GM21825 (cell line): ENCODE data around the gene SPEM1.
A peak's percentile ranks its signal among the peaks of the same experiment; 100 is the strongest.

ENCODE experiments used
- ATAC-seq: cut with Tn5 transposase; IDR thresholded peaks from one replicate; pipeline ENCODE4 v1.9.1; 2021; ENCODE audit warnings: mild to moderate bottlenecking, moderate library complexity; ENCODE audit not compliant: unreplicated experiment

SPEM1 gene

DNA sequence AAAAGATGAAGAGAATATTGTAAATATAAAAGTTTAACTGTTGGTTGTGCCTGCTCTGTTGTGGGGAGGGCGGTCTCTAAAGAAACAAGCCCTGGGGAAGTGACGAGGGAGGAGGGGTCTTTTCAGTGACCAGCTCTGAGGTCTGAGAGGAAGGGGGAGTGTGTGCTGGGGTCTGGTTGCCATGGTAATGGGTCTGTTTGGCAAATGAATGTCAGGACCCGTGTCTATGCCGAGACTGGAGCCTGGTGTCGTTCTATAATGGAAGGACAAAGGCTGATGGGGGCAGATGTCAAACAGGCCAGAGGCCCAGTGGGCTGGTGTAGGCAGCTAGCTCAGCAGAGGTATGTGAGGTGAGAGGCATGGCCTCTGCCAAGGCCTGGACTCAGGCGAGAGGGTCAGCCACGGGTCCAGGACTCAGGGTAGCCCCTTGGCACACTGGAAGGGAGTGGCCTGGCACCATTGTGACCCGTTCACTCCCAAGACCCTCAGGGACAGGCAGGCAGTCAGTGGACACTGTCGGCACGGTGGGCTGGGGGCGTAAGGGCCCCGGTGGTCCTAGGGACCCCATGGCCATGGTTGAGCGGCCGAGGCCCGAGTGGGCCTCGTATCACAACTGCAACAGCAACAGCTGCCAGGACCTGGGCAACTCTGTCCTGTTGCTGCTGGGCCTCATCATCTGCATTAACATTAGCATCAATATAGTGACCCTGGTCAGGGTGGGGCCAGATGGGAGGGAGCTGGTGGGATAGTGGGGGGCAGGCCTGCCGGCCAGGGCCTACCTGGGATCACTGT, at the start of gene SPEM1:
Gene SPEM1, plus strand, starts transcription at position 506 of the 792 bp plus-strand sequence. Its CDS starts 61 bp downstream, at position 567.
- ATAC-seq = no peak

- ATAC-seq = no peak
These were observed 49.3 kb upstream of the SPEM1 start for GRCh38 chr17:7370853-7371252.

GRCh38 chr17:7374353-7374752, 45.8 kb upstream of the SPEM1 start:
- no peak for ATAC-seq

DNA sequence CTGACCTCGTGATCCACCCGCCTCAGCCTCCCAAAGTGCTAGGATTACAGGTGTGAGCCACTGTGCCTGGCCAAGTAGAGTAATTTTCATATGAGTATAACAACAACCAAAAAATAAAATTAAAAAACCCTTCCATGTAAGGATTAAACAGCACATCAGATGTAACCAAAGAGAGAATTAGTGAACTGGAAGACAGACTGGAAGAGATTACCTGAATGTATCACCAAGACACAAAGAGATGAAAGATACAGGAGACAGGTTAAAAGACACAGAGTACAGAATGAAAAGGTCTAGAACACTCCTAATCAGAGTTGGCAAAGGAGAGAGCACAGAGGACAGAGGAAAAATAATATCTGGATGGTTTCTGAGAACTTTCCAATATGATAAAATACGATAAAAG, 41.0 kb upstream of the SPEM1 start:
- no peak for ATAC-seq

DNA sequence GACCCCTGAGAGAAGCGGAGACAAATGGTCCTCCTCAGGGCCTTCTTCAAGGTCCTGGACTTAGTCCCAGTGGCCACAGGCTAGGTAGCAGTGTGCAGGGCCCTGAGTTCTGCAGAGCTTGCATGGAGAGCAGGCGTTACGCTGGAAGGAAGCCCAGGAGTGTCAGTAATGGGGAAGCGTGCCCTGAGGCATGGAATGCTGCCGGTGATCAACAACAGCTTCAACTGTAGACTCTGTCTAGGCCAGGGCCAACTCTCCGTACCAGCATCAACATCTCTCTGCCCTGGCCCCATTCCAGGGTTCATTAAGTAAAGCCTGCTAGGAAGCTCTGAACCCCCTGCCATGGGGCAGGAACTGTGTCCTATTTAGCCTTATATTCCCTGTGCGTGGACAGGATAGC, 39.8 kb upstream of the SPEM1 start:
- no peak for ATAC-seq

DNA sequence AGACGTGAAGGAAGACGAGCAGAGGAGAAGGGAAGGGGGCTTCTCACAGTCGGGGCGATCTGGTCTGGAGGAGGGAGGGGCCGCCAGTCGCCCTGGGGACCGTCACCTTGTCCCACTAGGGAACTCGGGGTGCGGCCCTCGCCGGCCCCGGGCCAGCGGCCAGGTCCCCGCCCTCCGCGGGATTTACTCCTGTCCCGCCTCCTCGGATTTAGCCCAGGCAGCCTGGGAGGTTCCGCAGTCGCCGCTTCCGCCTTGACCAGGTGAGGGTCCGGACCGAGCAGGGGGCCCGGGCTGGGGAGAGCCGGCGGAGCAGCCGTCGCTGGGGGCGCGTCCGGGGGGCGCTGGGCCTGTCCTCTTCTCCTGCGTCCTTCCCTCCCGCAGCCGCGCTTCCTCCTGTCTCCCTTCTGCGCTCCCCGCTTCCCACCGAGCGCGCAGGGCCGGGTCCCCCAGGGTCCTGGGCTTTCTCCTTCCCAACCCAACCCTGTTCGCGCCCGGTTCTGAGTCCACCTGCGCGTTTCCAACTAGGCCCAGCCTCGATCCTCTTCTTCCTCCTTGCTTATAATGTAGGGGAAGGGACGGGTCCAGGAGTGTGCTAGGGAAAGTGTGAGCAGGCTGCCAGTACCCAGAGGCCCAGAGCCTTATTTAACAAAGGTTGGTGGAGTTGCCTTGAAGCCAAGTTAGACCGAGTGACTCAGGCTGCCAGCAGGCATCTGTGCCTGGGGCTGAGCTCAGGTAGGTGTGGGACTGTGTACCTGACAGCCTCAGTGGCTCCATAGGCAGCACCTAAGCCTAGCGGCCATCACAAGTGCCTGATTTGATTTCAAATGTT, 39.1 kb upstream of the SPEM1 start, which contains the start of gene TNK1:
Gene TNK1, plus strand, starts transcription at position 235 of the 829 bp plus-strand sequence. CDS start 1,838 bp downstream, outside the sequence.
- no peak for ATAC-seq

GRCh38 chr17:7382901-7383300, 37.2 kb upstream of the SPEM1 start:
- no peak for ATAC-seq

DNA sequence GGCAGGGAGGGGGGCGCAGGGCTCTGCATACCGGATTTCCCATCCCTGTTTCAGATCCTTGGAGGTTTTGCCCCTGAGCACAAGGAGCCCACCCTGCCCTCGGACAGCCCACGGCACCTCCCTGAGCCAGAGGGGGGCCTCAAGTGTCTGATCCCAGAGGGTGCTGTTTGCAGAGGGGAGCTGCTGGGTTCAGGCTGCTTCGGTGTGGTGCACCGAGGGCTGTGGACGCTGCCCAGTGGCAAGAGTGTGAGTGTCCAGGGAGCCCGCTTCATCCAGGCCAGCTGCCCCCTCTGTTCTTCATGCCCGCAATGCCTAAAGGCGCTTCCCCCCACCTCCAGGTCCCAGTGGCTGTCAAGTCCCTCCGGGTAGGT, 36.8 kb upstream of the SPEM1 start:
- no peak for ATAC-seq

- ATAC-seq = no peak
These were observed 36.2 kb upstream of the SPEM1 start for GRCh38 chr17:7383742-7384488.

DNA sequence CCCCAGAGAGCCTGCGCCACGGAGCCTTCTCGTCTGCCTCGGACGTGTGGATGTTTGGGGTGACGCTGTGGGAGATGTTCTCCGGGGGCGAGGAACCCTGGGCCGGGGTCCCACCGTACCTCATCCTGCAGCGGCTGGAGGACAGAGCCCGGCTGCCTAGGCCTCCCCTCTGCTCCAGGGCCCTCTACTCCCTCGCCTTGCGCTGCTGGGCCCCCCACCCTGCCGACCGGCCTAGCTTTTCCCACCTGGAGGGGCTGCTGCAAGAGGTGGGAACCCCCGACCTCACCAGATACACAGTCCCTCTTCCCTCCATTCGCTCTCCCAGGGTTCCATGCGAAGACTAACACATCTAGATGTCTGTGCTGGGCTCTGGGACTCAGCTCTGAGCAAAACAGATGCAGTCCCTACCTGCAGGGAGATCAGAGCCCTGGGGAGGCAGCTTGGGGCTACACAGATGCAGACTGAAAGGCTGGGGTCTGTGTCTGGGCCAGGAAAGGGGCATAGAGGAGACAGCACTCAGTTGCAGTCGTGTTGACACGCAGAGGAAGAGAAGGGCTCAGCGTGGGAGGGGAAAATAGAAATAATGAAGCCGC, 35.5 kb upstream of the SPEM1 start:
- ATAC-seq = no peak

GRCh38 chr17:7388856-7389255, 31.3 kb upstream of the SPEM1 start:
- no peak for ATAC-seq

GRCh38 chr17:7389924-7390910, 29.9 kb upstream of the SPEM1 start:
- ATAC-seq = no peak

DNA sequence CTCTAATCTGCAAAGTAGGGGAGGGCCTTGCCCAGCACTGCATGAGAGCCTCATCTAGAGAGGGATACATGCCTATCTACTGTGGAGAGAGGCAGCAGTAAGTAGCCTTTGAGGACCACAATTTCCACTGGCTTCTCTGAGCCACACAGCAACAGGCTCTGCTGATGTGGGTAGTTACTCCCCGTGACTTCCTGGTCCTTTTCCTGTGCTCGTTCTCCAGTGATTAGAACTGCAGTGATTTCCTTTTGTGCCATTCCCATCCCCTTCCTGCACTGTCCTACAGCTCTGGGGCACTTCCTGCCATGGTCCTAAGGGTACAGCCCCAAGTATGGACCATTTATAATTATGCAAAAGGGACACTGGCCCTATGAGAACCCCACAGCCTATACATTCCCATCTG, 28.8 kb upstream of the SPEM1 start:
- ATAC-seq = no peak

GRCh38 chr17:7392696-7393612, 27.2 kb upstream of the SPEM1 start:
- no peak for ATAC-seq

DNA sequence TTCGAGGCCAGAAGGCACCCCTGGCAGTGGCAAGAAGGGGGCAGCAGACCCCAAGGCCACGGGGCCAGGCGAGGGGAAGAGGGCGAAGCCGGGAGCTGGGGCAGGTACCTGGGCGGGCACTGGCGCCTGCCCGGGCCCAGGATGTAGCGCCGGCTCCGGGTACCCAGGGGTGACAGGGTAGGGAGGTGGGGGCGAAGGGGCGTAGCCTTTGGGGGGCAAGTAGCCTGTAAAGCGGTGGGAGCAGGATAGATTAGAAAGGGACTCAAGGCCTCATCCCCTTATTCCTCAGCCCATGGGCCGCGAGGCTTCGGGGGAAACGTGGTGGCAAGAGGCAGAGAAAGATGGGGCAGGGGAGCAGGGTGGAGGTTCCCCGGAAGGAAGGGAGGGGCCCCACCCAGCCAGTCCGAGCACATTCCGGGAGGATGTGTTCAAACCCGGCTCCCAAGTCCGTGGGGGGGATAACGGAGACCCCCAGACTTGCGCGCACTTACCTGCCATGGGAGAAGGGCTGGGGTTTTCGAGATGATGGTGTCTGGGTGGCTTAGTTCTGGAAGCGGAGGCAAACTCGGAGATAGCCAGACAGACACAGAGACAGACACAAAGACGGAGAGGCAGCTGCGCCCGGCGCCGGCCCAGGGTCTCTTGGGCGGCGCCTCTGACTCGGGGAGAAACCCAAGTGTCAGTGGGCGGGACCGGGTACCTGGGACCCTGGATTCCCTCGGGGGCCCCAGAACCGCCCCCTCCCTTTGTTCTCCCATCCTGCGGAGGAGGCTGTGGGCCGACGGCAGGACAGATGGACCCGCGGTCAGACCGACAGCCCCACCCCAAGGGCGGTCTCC, 26.3 kb upstream of the SPEM1 start:
- ATAC-seq = peak; percentile 45

- ATAC-seq = peak; percentile 67
These were observed 25.5 kb upstream of the SPEM1 start, which contains the start of gene PLSCR3 for GRCh38 chr17:7394452-7395191. PLSCR3 (minus strand) TSS chr17:7394525; CDS start chr17:7394110, 415 bp downstream.

DNA sequence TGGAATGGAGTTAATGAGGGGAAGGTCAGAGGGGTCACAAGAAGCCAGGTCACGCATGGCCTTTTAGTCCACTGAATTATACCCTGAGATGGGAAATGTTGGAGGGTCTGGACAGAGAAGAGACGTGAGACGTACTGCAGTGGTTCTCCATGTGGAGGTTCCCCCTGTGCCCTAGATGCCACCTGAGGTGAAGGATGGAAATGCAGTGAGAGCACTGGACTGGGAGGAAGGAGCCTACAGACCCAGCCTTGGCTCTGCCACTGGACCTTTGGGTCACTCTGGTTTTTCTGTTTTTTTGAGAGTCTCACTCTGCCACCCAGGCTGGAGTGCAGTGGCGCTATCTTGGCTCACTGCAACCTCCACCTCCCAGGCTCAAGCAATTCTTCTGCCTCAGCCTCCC, 24.0 kb upstream of the SPEM1 start:
- no peak for ATAC-seq
